IPS-18a (cell line): ENCODE results near the gene UGGT2.

Experiments
- H3K27ac ChIP-seq: one replicate; pipeline ENCODE4 v1.5.1; 2013; ENCODE audit warnings: low read length
- H3K27me3 ChIP-seq: one replicate; pipeline ENCODE4 v1.6.1; 2013; ENCODE audit warnings: mild to moderate bottlenecking, low read length; ENCODE audit not compliant: control insufficient read depth, insufficient read depth
- H3K36me3 ChIP-seq: one replicate; pipeline ENCODE4 v1.6.1; 2013; ENCODE audit warnings: low read depth, low read length; ENCODE audit not compliant: control insufficient read depth
- H3K4me1 ChIP-seq: one replicate; pipeline ENCODE4 v1.6.1; 2013; ENCODE audit warnings: low read depth, low read length; ENCODE audit not compliant: control insufficient read depth
- H3K4me3 ChIP-seq: one replicate; pipeline ENCODE4 v1.5.1; 2013; ENCODE audit warnings: low read length
- H3K9ac ChIP-seq: one replicate; pipeline ENCODE4 v1.6.1; 2013; ENCODE audit warnings: mild to moderate bottlenecking, low read length, moderate library complexity
- H3K9me3 ChIP-seq: one replicate; pipeline ENCODE4 v1.6.1; 2013; ENCODE audit warnings: low read depth, low read length; ENCODE audit not compliant: control insufficient read depth

Gene UGGT2, protein sequence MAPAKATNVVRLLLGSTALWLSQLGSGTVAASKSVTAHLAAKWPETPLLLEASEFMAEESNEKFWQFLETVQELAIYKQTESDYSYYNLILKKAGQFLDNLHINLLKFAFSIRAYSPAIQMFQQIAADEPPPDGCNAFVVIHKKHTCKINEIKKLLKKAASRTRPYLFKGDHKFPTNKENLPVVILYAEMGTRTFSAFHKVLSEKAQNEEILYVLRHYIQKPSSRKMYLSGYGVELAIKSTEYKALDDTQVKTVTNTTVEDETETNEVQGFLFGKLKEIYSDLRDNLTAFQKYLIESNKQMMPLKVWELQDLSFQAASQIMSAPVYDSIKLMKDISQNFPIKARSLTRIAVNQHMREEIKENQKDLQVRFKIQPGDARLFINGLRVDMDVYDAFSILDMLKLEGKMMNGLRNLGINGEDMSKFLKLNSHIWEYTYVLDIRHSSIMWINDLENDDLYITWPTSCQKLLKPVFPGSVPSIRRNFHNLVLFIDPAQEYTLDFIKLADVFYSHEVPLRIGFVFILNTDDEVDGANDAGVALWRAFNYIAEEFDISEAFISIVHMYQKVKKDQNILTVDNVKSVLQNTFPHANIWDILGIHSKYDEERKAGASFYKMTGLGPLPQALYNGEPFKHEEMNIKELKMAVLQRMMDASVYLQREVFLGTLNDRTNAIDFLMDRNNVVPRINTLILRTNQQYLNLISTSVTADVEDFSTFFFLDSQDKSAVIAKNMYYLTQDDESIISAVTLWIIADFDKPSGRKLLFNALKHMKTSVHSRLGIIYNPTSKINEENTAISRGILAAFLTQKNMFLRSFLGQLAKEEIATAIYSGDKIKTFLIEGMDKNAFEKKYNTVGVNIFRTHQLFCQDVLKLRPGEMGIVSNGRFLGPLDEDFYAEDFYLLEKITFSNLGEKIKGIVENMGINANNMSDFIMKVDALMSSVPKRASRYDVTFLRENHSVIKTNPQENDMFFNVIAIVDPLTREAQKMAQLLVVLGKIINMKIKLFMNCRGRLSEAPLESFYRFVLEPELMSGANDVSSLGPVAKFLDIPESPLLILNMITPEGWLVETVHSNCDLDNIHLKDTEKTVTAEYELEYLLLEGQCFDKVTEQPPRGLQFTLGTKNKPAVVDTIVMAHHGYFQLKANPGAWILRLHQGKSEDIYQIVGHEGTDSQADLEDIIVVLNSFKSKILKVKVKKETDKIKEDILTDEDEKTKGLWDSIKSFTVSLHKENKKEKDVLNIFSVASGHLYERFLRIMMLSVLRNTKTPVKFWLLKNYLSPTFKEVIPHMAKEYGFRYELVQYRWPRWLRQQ (N-terminal part only)

DNA sequence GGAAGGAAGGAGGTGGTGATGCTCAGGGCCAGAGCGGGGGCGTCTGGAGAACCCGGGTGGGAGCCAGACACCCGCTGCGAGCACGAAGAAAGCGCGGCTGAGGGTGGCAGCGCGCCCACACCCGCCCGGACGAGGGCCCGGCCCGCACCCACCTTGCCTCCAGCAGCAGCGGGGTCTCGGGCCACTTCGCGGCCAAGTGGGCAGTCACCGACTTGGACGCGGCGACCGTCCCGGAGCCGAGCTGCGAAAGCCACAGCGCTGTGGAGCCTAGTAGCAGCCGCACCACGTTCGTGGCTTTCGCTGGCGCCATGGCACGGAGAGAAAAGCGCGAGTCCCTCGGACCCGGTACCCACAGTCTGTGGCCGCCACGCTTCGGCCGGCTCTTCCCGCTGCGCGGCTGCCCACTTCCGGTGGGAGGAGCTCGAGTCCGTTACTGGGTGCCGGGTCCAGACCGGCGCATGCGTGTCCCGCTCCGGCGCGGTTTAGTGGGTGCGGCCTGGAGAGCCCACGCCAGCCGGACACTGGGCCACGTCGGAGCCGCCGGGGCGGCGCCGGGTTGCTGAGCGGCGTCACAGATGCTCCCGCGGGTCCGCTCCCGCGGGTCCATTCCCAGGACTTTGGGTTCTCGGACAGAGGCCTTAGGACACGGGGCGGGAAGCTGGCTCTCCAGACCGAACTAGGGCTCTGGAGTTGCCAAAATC, at the start of gene UGGT2:
UGGT2 (minus strand) TSS at position 399 of the 701 bp plus-strand sequence; CDS start at position 310, 89 bp downstream.
- Histone ChIP-seq H3K27me3 (no peaks in the 10 kb centered on the region), H3K27ac (no peak within 1 kb of the TSS), H3K9me3 (no peaks in the 10 kb centered on the region), H3K4me3 (peak within 1 kb of the TSS; percentile 94), H3K4me1 (no peaks in the 10 kb centered on the region), H3K9ac (peak within 1 kb of the TSS; percentile 78), H3K36me3 (no peaks in the 10 kb centered on the region)

GRCh38 chr13:96100457-96101220, 47.4 kb upstream of the UGGT2 start:
- no peaks in the 10 kb centered on the region for H3K36me3 ChIP-seq
- H3K27me3 ChIP-seq = no peaks in the 10 kb centered on the region
- no peak overlapping the region for H3K9ac ChIP-seq
- peaks cover 9% of the 10 kb centered on the region for H3K4me1 ChIP-seq
- no peak overlapping the region for H3K27ac ChIP-seq
- H3K4me3 ChIP-seq = no peak overlapping the region
- H3K9me3 ChIP-seq = no peaks in the 10 kb centered on the region

DNA sequence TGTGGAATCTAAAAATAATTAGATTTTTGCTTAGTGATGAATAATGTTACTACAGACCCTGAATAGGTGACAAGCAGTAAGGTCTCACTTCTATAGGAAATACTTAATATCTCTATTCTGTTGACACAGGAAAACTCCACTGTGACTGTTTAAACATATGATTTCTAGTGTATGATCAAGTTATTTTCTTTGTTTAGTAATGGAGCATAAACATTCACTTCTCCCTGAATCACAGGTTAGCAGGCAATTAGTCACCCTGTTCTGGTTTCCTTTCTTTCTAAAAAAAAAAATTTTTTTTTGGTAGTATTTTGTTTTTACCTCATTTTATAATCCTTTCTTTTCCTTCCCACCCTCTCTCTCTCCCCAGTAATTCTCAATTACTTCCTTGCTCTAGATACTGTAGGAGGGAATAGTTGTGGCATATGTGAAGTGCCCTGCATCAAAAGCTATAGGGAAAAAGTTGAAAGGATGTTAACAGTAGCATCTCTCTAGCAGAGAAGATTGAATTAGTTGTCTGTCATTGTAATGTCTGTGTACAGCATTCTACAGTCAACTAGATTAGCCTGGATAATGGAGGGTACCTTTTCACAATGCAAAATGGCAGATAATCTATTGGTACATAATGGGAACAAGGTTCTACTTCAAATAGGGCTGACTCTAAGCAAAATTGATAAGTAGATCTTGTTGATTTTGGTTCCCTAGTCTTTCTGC, 40.2 kb upstream of the UGGT2 start:
- Histone ChIP-seq H3K4me1 (peaks cover 3% of the 10 kb centered on the region), H3K36me3 (no peaks in the 10 kb centered on the region), H3K27me3 (peaks cover 53% of the 10 kb centered on the region), H3K9me3 (no peaks in the 10 kb centered on the region), H3K27ac (no peak overlapping the region), H3K4me3 (no peak overlapping the region), H3K9ac (no peak overlapping the region)

- Histone ChIP-seq H3K9ac (peak overlapping the region; percentile 5), H3K27me3 (peaks cover 63% of the 10 kb centered on the region), H3K4me1 (peaks cover 3% of the 10 kb centered on the region), H3K4me3 (peak overlapping the region; percentile 67), H3K27ac (no peak overlapping the region), H3K36me3 (no peaks in the 10 kb centered on the region), H3K9me3 (no peaks in the 10 kb centered on the region)
Observed at GRCh38 chr13:96091164-96092117, 38.2 kb upstream of the UGGT2 start.

DNA sequence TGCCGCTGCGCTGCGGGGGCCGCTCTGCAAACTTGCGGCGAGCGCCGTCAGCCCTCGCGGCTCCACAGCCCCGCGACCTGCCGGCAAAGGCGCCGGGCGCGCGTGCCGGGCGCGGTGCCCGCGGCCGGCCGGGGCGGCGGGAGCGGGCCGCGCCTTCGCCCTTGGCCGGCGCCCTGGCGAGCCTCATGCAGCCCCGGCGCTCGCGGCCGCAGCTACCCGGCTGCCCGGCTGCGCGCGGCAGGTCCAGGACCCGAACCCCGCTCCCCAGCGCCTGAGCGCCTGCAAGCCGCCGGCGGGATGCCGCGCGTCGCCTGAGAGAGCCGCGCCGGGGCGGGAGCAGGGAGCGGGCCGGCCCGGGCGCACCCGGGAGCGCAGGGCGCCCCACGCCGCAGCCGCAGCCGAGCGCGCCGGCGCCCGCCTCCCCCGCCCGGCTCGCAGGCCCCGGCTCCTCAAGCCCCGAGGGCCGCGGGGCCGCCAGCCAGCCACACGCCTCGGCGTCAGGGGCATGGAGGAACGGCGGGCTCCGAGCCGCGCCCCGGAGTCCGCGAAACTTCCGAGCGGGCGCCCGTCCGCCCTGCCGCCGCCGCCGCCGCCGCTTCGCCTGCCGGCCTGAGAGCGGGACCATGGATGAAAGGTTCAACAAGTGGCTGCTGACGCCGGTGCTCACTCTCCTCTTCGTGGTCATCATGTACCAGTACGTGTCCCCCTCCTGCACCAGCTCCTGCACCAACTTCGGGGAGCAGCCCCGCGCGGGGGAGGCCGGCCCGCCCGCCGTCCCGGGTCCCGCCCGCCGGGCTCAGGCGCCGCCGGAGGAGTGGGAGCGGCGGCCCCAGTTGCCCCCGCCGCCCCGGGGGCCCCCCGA, 37.3 kb upstream of the UGGT2 start:
- Histone ChIP-seq H3K9ac (no peak overlapping the region), H3K36me3 (no peaks in the 10 kb centered on the region), H3K9me3 (no peaks in the 10 kb centered on the region), H3K27me3 (peaks cover 63% of the 10 kb centered on the region), H3K4me3 (peak overlapping the region; percentile 67), H3K4me1 (peaks cover 3% of the 10 kb centered on the region), H3K27ac (no peak overlapping the region)

GRCh38 chr13:96089749-96090239, 36.6 kb upstream of the UGGT2 start, which contains the start of gene HS6ST3:
Gene HS6ST3, plus strand, starts transcription at chr13:96090107.
- H3K27me3 ChIP-seq = peaks cover 63% of the 10 kb centered on the region
- H3K4me3 ChIP-seq = peak within 1 kb of the TSS; percentile 67
- no peak within 1 kb of the TSS for H3K9ac ChIP-seq

DNA sequence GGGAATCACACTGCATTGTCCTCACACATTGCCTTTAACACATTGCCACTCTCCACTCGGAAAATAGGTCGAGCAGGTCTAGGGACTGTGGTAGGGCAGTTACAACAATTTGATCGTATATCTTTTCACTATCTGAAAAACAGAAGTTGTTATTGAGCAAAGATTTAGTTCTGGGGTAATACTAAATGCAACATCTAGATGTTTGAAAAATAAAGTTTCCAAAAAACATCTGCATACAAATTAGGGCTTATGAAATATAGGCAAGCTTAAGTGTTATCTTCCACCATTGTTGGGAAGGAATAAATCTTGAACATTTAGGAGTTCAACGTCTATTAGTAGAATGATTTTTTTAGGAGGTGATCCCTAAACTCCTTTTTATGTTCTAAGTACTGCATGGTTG, 35.9 kb upstream of the UGGT2 start:
- Histone ChIP-seq H3K27ac (no peak overlapping the region), H3K4me3 (no peak overlapping the region), H3K4me1 (peaks cover 3% of the 10 kb centered on the region), H3K36me3 (no peaks in the 10 kb centered on the region), H3K27me3 (peaks cover 60% of the 10 kb centered on the region), H3K9me3 (no peaks in the 10 kb centered on the region), H3K9ac (no peak overlapping the region)

More at GRCh38 chr13:96089749-96090239, 36.6 kb upstream of the UGGT2 start, which contains the start of gene HS6ST3:
- H3K27ac ChIP-seq = no peak within 1 kb of the TSS
- peaks cover 3% of the 10 kb centered on the region for H3K4me1 ChIP-seq
- H3K36me3 ChIP-seq = no peaks in the 10 kb centered on the region
- no peaks in the 10 kb centered on the region for H3K9me3 ChIP-seq

- H3K27me3 ChIP-seq = peaks cover 36% of the 10 kb centered on the region
- no peaks in the 10 kb centered on the region for H3K9me3 ChIP-seq
- no peak overlapping the region for H3K4me3 ChIP-seq
- no peak overlapping the region for H3K9ac ChIP-seq
- no peaks in the 10 kb centered on the region for H3K4me1 ChIP-seq
- no peak overlapping the region for H3K27ac ChIP-seq
- H3K36me3 ChIP-seq = no peaks in the 10 kb centered on the region
Observed at GRCh38 chr13:96086736-96087135, 33.5 kb upstream of the UGGT2 start.
